HG03342 (cell line): ENCODE results near the gene CRIP3.

Source experiments
- ATAC-seq: cut with Tn5 transposase; IDR thresholded peaks from one replicate; pipeline ENCODE4 v1.9.1; 2021; ENCODE audit warnings: mild to moderate bottlenecking, moderate library complexity; ENCODE audit not compliant: unreplicated experiment

The CRIP3 gene

GRCh38 chr6:43290905-43291355 is 17.7 kb downstream of the CRIP3 start:
- ATAC-seq = no peak

GRCh38 chr6:43290339-43290904 is 18.2 kb downstream of the CRIP3 start:
- no peak for ATAC-seq

- no peak for ATAC-seq
Measured at GRCh38 chr6:43287717-43288679, 20.6 kb downstream of the CRIP3 start.

- no peak for ATAC-seq
Measured at GRCh38 chr6:43286980-43287716, 21.5 kb downstream of the CRIP3 start.

- ATAC-seq = no peak
Measured at GRCh38 chr6:43286456-43286979, 22.1 kb downstream of the CRIP3 start.

GRCh38 chr6:43285832-43286231 is 22.8 kb downstream of the CRIP3 start:
- no peak for ATAC-seq

- no peak for ATAC-seq
Measured at GRCh38 chr6:43284991-43285781, 23.4 kb downstream of the CRIP3 start.

GRCh38 chr6:43283905-43284304 is 24.7 kb downstream of the CRIP3 start:
- ATAC-seq = no peak

- ATAC-seq = no peak
Measured at GRCh38 chr6:43283514-43283901, 25.1 kb downstream of the CRIP3 start.

GRCh38 chr6:43282636-43283513 is 25.8 kb downstream of the CRIP3 start:
- ATAC-seq = no peak

- ATAC-seq = no peak
Measured at GRCh38 chr6:43282060-43282459, 26.6 kb downstream of the CRIP3 start.

- ATAC-seq = no peak
Measured at GRCh38 chr6:43280234-43280633, 28.4 kb downstream of the CRIP3 start.

- no peak for ATAC-seq
Measured at GRCh38 chr6:43278524-43279078, 30.0 kb downstream of the CRIP3 start.

GRCh38 chr6:43277643-43278523 is 30.7 kb downstream of the CRIP3 start:
- ATAC-seq = no peak

- no peak for ATAC-seq
Measured at GRCh38 chr6:43277306-43277642, 31.4 kb downstream of the CRIP3 start.

GRCh38 chr6:43276577-43277305 is 31.9 kb downstream of the CRIP3 start:
- ATAC-seq = no peak

- ATAC-seq = no peak
Measured at GRCh38 chr6:43275801-43276576, 32.6 kb downstream of the CRIP3 start.
